ENCODE measurements around the gene CEACAM1.

- TF ChIP-seq YY1 (IDR thresholded peaks at IDR 0.05; ENCODE audit: insufficient read depth, insufficient read length): no peak
- TF ChIP-seq ZNF274 (IDR thresholded peaks at IDR 0.05; ENCODE audit: low read depth, low read length): no peak
Observed at GRCh38 chr19:42531313-42531712, 3.0 kb upstream of the CEACAM1 start.

Measured in NT2/D1 (cell line).